ENCODE measurements around the gene UBA1. TPM values are rescaled to one million over a fixed set of nuclear protein-coding genes. Genes with fewer than 3 reads are reported as not detected.

Gene UBA1
- total and polyA plus RNA-seq, 2 of the 8 experiments (the other 6 are each of a cell fraction or from before 2014, with no cell fraction given): 313 to 458 TPM

DNA sequence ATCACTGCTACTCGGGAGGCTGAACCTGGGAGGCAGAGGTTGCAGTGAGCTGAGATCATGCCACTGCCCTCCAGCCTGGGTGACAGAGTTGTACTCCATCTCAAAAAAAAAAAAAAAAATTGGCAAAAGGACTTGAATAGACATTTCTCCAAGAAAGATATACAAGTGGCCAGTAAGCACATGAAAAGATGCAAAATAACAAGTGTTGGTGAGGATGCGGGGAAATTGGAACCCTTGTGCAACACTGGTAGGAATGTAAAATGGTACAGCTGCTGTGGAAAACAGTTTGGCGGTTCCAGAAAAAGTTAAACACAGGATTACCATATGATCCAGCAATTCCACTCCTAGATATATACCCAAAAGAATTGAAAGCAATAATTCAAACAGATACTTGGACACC is 29.2 kb upstream of the UBA1 start (continued):
- no peak for TF ChIP-seq TCF12 (IDR thresholded peaks at IDR 0.05; ENCODE audit: low read depth, low read length)
- no peak for TF ChIP-seq JUND (IDR thresholded peaks at IDR 0.05; ENCODE audit: low read length)
- no peak for TF ChIP-seq EZH2 (IDR thresholded peaks at IDR 0.05; ENCODE audit: low read depth, low read length, severe bottlenecking)

All from H1 (cell line).